Hepatocyte (in vitro differentiated cells): ENCODE results near the gene GPRIN1.

Experiments used
- EZH2 ChIP-seq: fragments of 200-600 bp; sonication (generic); IDR thresholded peaks from 2 replicates; pipeline ENCODE4 v1.6.1; 2016; ENCODE audit warnings: antibody characterized with exemption, mild to moderate bottlenecking, borderline replicate concordance
- EZH2phosphoT487 ChIP-seq: fragments of 200-600 bp; sonication (generic); IDR thresholded peaks from one replicate; pipeline ENCODE4 v1.6.1; 2018; ENCODE audit warnings: antibody characterized with exemption, mild to moderate bottlenecking, low read depth, moderate library complexity; ENCODE audit not compliant: unreplicated experiment, severe bottlenecking
- TF ChIP-seq, protein P1 (sequence below): fragments of 200-600 bp; sonication (generic); IDR thresholded peaks from 2 replicates; pipeline ENCODE4 v1.5.1; 2016; ENCODE audit warnings: antibody characterized with exemption, mild to moderate bottlenecking; ENCODE audit not compliant: poor library complexity

DNA sequence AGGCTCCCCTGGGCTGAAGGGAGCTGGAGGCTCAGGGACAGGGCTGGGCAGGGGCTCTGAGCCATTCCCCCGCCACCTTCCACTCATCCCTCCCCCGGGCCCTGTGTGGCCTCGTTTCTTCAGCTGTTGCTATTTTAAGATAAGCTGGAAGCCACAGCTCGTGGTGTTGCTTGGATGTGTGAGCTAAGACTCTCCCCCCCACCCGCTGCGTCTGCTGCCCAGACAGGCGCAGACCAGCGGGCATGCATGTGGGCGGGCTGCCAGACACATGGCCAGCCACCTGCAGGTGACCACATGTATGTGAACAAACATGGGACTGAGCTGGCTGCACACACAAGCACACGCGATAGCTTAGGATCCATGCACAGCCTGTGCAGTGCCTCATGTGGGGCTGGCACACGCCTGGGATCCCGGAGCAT is 11.7 kb upstream of the GPRIN1 start:
- TF ChIP-seq EZH2 (no peak), EZH2phosphoT487 (no peak)
- TF ChIP-seq, protein P1, sequence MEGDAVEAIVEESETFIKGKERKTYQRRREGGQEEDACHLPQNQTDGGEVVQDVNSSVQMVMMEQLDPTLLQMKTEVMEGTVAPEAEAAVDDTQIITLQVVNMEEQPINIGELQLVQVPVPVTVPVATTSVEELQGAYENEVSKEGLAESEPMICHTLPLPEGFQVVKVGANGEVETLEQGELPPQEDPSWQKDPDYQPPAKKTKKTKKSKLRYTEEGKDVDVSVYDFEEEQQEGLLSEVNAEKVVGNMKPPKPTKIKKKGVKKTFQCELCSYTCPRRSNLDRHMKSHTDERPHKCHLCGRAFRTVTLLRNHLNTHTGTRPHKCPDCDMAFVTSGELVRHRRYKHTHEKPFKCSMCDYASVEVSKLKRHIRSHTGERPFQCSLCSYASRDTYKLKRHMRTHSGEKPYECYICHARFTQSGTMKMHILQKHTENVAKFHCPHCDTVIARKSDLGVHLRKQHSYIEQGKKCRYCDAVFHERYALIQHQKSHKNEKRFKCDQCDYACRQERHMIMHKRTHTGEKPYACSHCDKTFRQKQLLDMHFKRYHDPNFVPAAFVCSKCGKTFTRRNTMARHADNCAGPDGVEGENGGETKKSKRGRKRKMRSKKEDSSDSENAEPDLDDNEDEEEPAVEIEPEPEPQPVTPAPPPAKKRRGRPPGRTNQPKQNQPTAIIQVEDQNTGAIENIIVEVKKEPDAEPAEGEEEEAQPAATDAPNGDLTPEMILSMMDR: no peak
